T-helper 1 cell treated with Interleukin-12 subunit alpha and Interleukin-12 subunit beta and Interleukin-4 antibody, amounts not matched to agents 30 ng/mL and 1 ng/mL, for 36 hours (primary cell): ENCODE results near the gene WDR20. TPM values are rescaled to one million over a fixed set of nuclear protein-coding genes. Genes with fewer than 3 reads are reported as not detected.
"Not testable (repeated sequence)": the region's sequence is repeated elsewhere in the genome, so short reads cannot be mapped to it uniquely, and the experiment has no call there.

ENCODE experiments used
- intact Hi-C: fragments of 100-400 bp; cut with micrococcal nuclease; formaldehyde crosslinking; loops from one replicate; pipeline ENCODE4 v1.15.1; 2024
- total RNA-seq: library from RNA; stranded (reverse); gene quantifications from 2 replicates; pipeline ENCODE4 v1.2.3, GENCODE V29; 2022

Gene WDR20
- total RNA-seq, 1 donor from 2014 or later: 39.8 TPM

GRCh38 chr14:102170061-102170460, 30.4 kb downstream of the WDR20 start:
- intact Hi-C loops: no loop called here

- intact Hi-C loops: no loop called here
These were observed 31.7 kb downstream of the WDR20 start for GRCh38 chr14:102171173-102172020.

GRCh38 chr14:102172021-102172272, 32.2 kb downstream of the WDR20 start:
- intact Hi-C loops: not testable (repeated sequence)

GRCh38 chr14:102172721-102173120, 33.0 kb downstream of the WDR20 start:
- intact Hi-C loops: not testable (repeated sequence)

- intact Hi-C loops: no loop called here
These were observed 37.5 kb downstream of the WDR20 start for GRCh38 chr14:102177161-102177560.

GRCh38 chr14:102178806-102179205, 39.1 kb downstream of the WDR20 start:
- intact Hi-C loops: no loop called here

GRCh38 chr14:102180248-102180998, 40.7 kb downstream of the WDR20 start:
- intact Hi-C loops: no loop called here

- intact Hi-C loops: no loop called here
These were observed 41.5 kb downstream of the WDR20 start for GRCh38 chr14:102181187-102181586.

GRCh38 chr14:102182190-102182589, 42.5 kb downstream of the WDR20 start:
- intact Hi-C loops: no loop called here

- intact Hi-C loops: no loop called here
These were observed 43.4 kb downstream of the WDR20 start for GRCh38 chr14:102182936-102183619.

GRCh38 chr14:102183886-102184285, 44.2 kb downstream of the WDR20 start:
- intact Hi-C loops: no loop called here

GRCh38 chr14:102184316-102185035, 44.8 kb downstream of the WDR20 start:
- intact Hi-C loops: no loop called here

GRCh38 chr14:102185360-102185759, 45.7 kb downstream of the WDR20 start:
- intact Hi-C loops: no loop called here

- intact Hi-C loops: no loop called here
These were observed 47.3 kb downstream of the WDR20 start for GRCh38 chr14:102187044-102187443.

GRCh38 chr14:102187568-102188001, 47.9 kb downstream of the WDR20 start:
- intact Hi-C loops: no loop called here

GRCh38 chr14:102188187-102188586, 48.5 kb downstream of the WDR20 start:
- intact Hi-C loops: no loop called here

GRCh38 chr14:102189874-102190273, 50.2 kb downstream of the WDR20 start:
- intact Hi-C loops: no loop called here

GRCh38 chr14:102192840-102193502, 53.3 kb downstream of the WDR20 start:
- intact Hi-C loops: no loop called here

- intact Hi-C loops: no loop called here
These were observed 55.2 kb downstream of the WDR20 start for GRCh38 chr14:102194856-102195255.

GRCh38 chr14:102195446-102195845, 55.7 kb downstream of the WDR20 start:
- intact Hi-C loops: no loop called here
